Upper lobe of right lung (tissue), 1 donor: ENCODE measurements around the gene CSTPP1. TPM values are rescaled to one million over a fixed set of nuclear protein-coding genes. Genes with fewer than 3 reads are reported as not detected.
"Not testable (repeated sequence)": the region's sequence is repeated elsewhere in the genome, so short reads cannot be mapped to it uniquely, and the experiment has no call there.

Experiments
- ATAC-seq: fragments of 200-7000 bp; cut with Tn5 transposase; one replicate; pipeline ENCODE4 v1.9.1; 2020; ENCODE audit warnings: mild to moderate bottlenecking, moderate library complexity
- DNase-seq: peaks from one replicate; pipeline ENCODE4 v3.0.0-alpha.2; 2020
- H3K27ac ChIP-seq: fragments of 200-600 bp; one replicate; pipeline ENCODE4 v1.8.0; 2022
- H3K27me3 ChIP-seq: fragments of 200-600 bp; one replicate; pipeline ENCODE4 v1.8.0; 2022; ENCODE audit warnings: mild to moderate bottlenecking
- H3K36me3 ChIP-seq: fragments of 200-600 bp; one replicate; pipeline ENCODE4 v1.8.0; 2022
- H3K4me1 ChIP-seq: fragments of 200-600 bp; one replicate; pipeline ENCODE4 v1.8.0; 2022
- H3K4me3 ChIP-seq: fragments of 200-600 bp; one replicate; pipeline ENCODE4 v1.8.0; 2022; ENCODE audit warnings: mild to moderate bottlenecking
- H3K9me3 ChIP-seq: fragments of 200-600 bp; one replicate; pipeline ENCODE4 v1.8.0; 2022
- intact Hi-C: fragments of 100-400 bp; cut with DNase I; formaldehyde crosslinking; loops from one replicate; pipeline ENCODE4 v1.11.0; 2022
- total RNA-seq: library from RNA; stranded (reverse); fragmentation: NEBNext Ultra II Directional; extraction: Animal tissue kit (Norgen Biotek cat#: 25700); gene quantifications from one replicate; pipeline ENCODE4 v1.2.1, GENCODE V29; 2021
- TF ChIP-seq, protein P1 (sequence below): fragments of 200-600 bp; IDR thresholded peaks from one replicate; pipeline ENCODE4 v1.8.0; 2022; ENCODE audit warnings: antibody characterized with exemption
- donor health status: DM: no; HTN: yes; CAD: no; lungs with severe emphysema.

CSTPP1 gene
- total RNA-seq, 1 donor from 2014 or later, result 26.2 TPM

DNA sequence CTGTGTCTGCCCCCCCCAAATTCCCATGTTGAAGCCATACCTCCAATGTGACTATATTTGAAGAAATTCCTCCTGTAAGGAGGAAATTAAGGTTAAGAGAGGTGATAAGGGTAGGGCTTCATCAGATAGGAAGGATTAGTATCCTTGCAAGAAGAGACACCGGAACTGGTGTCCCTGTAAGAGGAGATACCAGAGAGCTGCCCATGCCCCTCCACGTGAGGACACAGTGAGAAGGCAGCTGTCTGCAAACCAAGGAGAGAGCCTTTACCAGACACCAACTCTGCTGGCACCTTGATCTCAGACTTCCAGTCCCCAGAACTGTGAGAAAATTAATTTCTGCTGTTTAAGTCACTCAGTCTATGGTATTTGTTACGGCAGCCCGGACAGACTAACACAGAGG is 130.8 kb downstream of the CSTPP1 start:
- H3K27ac ChIP-seq, result no peak overlapping the region
- no peaks in the 10 kb centered on the region for H3K27me3 ChIP-seq
- H3K4me1 ChIP-seq, result no peaks in the 10 kb centered on the region
- intact Hi-C loops, result no loop called here
- DNase-seq, result no peak
- no peak for ATAC-seq
- no peak overlapping the region for H3K4me3 ChIP-seq
- TF ChIP-seq, protein P1, sequence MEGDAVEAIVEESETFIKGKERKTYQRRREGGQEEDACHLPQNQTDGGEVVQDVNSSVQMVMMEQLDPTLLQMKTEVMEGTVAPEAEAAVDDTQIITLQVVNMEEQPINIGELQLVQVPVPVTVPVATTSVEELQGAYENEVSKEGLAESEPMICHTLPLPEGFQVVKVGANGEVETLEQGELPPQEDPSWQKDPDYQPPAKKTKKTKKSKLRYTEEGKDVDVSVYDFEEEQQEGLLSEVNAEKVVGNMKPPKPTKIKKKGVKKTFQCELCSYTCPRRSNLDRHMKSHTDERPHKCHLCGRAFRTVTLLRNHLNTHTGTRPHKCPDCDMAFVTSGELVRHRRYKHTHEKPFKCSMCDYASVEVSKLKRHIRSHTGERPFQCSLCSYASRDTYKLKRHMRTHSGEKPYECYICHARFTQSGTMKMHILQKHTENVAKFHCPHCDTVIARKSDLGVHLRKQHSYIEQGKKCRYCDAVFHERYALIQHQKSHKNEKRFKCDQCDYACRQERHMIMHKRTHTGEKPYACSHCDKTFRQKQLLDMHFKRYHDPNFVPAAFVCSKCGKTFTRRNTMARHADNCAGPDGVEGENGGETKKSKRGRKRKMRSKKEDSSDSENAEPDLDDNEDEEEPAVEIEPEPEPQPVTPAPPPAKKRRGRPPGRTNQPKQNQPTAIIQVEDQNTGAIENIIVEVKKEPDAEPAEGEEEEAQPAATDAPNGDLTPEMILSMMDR, result no peak
- H3K9me3 ChIP-seq, result no peaks in the 10 kb centered on the region
- no peaks in the 10 kb centered on the region for H3K36me3 ChIP-seq

DNA sequence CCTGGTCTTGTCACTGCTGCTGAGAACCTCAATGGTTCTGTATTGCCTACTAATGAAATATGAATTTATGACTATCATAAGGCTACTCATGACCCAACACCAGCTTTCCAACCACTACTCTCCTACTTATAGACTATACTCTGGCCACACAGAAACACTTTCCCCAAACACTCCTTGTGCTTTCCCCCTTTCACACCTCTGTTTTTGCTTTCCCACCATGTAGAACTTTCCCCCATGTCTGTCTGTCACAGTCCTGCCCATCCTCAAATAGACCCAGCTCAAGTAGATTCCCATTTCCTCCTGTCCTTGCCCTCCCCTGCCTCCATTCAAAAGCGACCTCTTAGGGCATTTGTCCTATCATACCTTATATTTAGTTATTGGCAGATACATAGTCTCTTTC is 134.2 kb downstream of the CSTPP1 start:
- H3K27ac ChIP-seq, result no peak overlapping the region
- no peaks in the 10 kb centered on the region for H3K36me3 ChIP-seq
- no peaks in the 10 kb centered on the region for H3K4me1 ChIP-seq
- DNase-seq (no peak), ATAC-seq (no peak)
- H3K4me3 ChIP-seq, result no peak overlapping the region
- TF ChIP-seq, protein P1, result no peak
- no peaks in the 10 kb centered on the region for H3K9me3 ChIP-seq
- no peaks in the 10 kb centered on the region for H3K27me3 ChIP-seq
- intact Hi-C loops, result no loop called here

DNA sequence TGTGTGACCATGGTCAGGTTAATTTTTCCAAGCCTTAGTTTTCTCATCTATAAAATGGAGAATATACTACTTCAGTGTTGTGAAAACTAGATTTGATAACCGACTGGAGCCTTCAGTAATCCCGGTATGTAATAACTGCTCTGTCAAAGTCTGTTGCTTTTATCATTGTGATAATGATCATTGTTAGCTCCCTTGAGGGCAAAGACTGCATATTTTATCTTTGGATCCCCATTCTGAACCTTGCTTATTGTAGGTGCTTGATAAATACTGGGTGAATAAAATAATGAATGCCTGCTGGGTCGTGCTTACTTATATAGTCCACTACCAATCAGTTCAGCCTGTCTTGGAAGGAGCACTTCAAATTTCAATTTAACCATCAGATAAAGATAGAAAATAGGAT is 134.8 kb downstream of the CSTPP1 start:
- Histone ChIP-seq H3K4me3 (no peak overlapping the region), H3K27ac (no peak overlapping the region), H3K4me1 (no peaks in the 10 kb centered on the region), H3K27me3 (no peaks in the 10 kb centered on the region), H3K9me3 (no peaks in the 10 kb centered on the region), H3K36me3 (no peaks in the 10 kb centered on the region)
- TF ChIP-seq, protein P1, result no peak
- intact Hi-C loops, result no loop called here
- no peak for ATAC-seq
- no peak for DNase-seq

DNA sequence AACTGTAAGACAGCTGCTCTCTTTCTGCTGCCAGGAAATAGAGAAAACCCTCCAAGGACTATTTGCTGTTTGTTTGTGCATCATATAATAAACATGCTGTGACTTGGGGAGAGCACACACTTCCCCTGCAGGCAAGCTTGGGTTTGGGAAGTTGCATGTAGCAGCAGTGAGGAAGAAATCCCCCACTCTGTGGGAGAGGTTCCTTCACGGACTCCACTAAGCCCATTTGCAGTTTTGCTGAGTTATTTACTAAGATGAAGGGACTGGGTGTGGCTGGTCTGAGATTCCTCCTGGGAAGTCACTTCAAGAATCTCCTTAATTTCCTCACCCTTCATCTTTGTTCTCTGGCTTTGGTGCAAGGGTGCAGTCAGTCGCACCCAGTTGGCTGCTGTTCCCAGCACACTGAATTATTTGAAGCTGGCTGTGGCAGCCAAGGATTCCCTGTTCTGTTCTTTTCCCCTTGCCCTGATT is 135.3 kb downstream of the CSTPP1 start:
- DNase-seq (no peak), ATAC-seq (no peak)
- TF ChIP-seq, protein P1, result no peak
- H3K27ac ChIP-seq, result no peak overlapping the region
- H3K4me3 ChIP-seq, result no peak overlapping the region
- no peaks in the 10 kb centered on the region for H3K36me3 ChIP-seq
- no peaks in the 10 kb centered on the region for H3K4me1 ChIP-seq
- no peaks in the 10 kb centered on the region for H3K9me3 ChIP-seq
- no peaks in the 10 kb centered on the region for H3K27me3 ChIP-seq
- intact Hi-C loops, result no loop called here

DNA sequence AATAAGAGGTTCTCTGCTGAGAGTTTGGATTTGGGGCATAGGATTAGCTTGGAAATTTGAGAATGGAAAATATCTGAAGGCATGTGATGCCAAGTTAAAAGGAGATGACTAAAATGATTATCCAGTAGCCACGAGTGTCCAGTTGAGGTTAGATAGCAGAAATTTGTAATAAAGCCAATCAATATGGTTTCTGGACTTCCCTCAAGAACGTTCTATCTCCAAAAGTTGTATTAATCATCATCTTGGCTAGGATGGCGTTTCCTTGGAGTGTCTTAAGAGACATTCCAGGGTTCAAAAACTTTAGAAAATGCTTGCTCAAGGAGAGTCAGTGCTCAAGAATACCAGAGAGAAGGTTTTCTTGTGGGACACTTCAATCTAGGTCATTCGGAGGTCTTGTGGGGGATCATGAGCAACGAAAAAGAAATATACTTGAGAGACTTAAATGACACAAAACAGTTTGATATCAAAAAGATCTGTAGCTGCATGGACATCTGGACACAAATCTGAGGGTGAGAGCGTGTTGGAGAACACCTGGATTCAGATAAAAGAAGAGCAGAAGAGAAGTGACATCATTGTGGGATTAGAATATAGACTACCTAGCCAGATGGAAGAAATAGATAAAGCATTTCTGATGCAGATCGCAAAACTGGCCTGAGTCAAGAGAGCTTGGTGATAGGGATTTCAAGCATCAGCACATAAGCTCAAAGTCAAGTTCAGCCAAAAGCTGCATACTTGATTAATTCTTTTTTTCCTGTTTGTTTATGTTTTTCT is 142.4 kb downstream of the CSTPP1 start:
- no peak for ATAC-seq

DNA sequence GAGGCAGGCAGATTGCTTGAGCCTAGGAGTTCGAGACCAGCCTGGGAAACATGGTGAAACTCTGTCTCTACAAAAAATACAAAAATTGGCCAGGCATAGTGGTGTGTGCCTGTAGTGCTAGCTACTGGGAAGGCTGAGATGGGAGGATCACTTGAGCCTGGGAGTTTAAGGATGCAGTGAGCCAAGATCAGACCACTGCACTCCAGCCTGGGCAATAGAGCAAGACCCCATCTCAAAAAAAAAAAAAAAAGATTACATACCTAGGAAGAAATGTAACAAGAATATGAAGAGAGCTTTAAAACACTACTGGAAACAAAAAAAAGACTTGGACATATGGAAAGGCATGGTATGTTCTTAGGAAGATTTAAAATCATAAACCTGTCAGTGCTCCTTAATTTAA is 144.2 kb downstream of the CSTPP1 start:
- DNase-seq, H3K27ac ChIP-seq, H3K4me3 ChIP-seq, H3K4me1 ChIP-seq, ATAC-seq, H3K27me3 ChIP-seq, intact Hi-C loops, H3K9me3 ChIP-seq, H3K36me3 ChIP-seq: not testable (repeated sequence)

More for the DNA sequence above, 142.4 kb downstream of the CSTPP1 start:
- TF ChIP-seq, protein P1, result no peak
- H3K4me3 ChIP-seq, result no peak overlapping the region
- DNase-seq, result no peak
- intact Hi-C loops, result no loop called here
- no peak overlapping the region for H3K27ac ChIP-seq
- no peaks in the 10 kb centered on the region for H3K4me1 ChIP-seq
- no peaks in the 10 kb centered on the region for H3K36me3 ChIP-seq
- H3K9me3 ChIP-seq, result no peaks in the 10 kb centered on the region
- no peaks in the 10 kb centered on the region for H3K27me3 ChIP-seq
